Stimulated activated naive CD8-positive, alpha-beta T cell treated with anti-CD3 and anti-CD28 coated beads, Interleukin-15, Interleukin-2, amounts not matched to agents 100 U/mL and 50 U/mL, for 24 hours (primary cell): Measurements from ENCODE around the gene CRX.
A peak's percentile ranks its signal among the peaks of the same experiment; 100 is the strongest.
"Not testable (repeated sequence)": the region's sequence is repeated elsewhere in the genome, so short reads cannot be mapped to it uniquely, and the experiment has no call there.

Experiments used
- ATAC-seq: fragments of 150-1000 bp; cut with Tn5 transposase; one replicate; pipeline ENCODE4 v1.10.0; 2021
- DNase-seq: peaks from one replicate; pipeline ENCODE4 v3.0.0; 2021

CRX gene

DNA sequence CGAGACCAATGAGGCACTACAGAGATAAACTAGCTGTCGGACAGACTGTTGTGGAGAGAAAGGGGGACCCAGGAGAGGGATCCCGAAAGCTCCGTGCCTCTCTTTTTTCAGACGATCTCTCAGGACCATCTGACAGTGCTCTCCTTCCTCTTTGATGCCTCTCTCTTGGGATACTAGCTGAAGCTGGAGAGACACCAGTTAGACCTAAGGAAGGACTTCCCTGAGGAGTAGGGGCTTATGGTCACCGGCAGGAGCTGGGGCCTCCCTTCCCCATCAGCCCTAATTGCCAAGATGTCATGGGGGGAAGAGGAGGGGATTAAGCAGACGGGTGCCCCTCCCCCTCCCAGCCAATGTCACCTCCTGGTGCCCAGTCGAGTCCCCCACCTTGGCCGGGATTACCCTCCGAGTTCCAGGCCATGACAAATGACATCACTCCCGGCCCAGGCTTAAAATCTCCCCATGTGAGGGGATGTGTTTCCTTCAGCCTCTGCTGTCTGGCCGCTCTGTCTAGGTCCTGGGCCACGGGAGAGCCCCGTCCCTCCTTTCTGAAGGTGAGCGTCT is at the start of gene CRX:
TSS of gene CRX (plus strand) at position 478 of the 561 bp plus-strand sequence. CDS start 12,507 bp downstream, outside the sequence.
- ATAC-seq (no peak), DNase-seq (no peak)

DNA sequence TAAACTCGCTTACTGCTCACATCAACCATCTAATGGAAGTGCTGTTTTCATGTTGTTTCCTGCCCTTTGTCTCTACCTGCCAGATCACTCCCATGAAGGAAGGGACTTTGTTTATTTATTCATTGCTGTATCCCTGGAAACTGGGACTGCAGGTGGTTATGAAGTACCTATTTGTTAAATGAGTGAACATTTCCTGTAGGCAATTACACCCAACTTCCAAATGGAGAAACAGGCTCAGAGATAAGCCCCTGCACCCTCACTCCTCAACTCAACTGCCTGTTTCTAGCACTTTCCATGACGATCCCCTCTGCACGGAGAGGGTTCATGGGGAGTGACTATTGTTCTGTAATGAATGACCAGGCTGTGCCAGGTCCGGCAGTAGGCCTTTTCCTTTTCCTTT is 45.2 kb upstream of the CRX start:
- DNase-seq, result no peak
- ATAC-seq, result no peak

- not testable (repeated sequence) for DNase-seq, ATAC-seq
These were observed 44.3 kb upstream of the CRX start for GRCh38 chr19:47777245-47778048.

GRCh38 chr19:47778049-47778953 is 43.4 kb upstream of the CRX start, which contains the start of gene SELENOW:
SELENOW (plus strand) TSS chr19:47778703; CDS start chr19:47778786, 83 bp downstream.
- DNase-seq, result peak; percentile 86
- peak; percentile 96 for ATAC-seq

DNA sequence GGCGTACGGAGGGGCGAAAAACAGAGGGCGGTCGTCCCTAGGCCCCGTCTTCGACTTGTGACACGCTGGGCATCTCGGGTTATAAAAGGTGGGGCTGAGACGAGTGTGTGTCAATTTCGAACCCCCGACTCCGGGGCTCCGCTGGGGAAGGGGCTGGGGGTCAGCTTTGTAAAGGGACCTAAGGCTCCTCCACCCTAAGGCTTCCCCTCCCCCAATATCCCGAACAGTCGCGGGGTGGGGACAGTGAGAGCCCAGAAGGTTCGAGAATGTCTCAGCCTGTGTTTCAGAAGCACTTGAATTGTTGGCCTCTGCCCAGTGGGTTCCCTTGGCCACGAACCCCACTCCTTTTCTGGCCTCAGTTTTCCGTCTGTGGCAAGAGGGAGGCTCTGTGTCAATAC is 42.8 kb upstream of the CRX start:
- ATAC-seq (no peak), DNase-seq (peak; percentile 15)

DNA sequence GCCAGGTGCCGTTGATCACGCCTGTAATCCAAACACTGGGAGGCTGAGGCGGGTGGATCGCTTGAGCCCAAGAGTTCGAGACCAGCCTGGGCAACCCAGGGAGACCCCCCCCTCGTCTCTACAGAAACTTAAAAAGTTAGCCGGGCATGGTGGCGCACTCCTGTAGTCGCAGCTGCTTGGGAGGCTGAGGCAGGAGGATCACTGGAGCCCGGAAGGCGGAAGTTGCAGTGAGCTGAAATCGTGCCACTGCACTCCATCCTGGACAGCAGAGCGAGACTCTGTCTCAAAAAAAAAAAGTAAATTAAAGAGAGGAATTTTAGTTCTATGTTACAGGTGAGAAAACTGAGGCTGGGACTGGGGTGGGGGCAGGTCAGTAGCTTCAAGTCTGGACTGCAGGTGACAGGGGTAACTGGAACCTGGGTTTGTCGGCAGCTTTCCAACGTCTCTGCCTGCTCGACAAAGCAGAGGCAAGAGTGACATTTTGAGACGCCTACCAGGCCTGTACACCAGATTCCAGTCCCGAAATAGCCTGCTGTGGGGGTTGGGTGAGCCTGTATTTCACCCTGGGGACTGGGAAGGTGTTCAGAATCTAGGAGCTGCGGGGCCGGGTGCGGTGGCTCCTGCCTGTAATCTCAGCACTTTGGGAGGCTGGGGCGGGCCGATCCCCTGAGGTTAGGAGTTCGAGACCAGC is 42.1 kb upstream of the CRX start:
- ATAC-seq, result no peak
- no peak for DNase-seq

DNA sequence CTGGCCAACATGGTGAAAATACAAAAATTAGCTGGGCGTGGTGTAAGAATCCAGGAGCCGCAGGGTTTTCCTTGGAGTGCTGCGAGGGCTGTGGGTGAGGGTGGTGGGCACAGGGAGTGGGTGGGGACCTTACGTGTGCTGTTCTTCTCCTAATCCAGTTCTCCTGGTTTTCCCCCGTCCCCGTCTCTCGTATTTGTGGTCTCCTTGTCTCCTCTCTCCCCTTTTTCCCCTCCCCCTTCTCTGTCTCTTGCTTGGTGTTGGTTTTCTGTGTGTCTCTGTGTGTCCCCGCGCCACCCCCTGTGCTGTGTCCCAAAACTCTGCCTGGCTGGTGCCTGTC is 41.6 kb upstream of the CRX start:
- DNase-seq, result no peak

DNA sequence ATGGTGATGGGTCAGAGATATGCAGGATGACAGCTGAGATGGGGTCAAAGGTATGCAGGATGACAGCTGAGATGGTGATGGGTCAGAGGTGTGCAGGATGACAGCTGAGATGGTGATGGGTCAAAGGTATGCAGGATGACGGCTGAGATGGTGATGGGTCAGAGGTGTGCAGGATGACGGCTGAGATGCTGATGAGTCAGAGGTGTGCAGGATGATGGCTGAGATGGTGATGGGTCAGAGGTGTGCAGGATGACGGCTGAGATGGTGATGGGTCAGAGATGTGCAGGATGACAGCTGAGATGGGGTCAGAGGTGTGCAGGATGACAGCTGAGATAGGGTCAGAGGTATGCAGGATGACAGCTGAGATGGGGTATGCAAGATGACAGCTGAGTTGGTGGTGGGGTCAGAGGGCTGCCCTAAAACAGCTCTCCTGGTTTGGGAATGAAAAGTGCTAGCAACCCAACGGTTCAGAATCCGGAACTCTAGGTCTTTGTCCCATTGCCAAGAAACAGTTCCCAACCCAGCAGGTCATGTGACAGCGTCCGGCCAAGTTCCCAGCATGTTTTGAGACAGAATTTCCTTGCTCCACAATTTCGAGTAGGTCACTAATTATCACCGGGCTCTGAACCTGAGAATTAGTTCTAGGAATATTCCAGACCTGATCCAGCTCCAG is 40.0 kb upstream of the CRX start:
- DNase-seq (no peak), ATAC-seq (no peak)

More for the DNA sequence above, 41.6 kb upstream of the CRX start:
- ATAC-seq, result no peak

- no peak for DNase-seq
These were observed 35.2 kb upstream of the CRX start for GRCh38 chr19:47786566-47786965.

DNA sequence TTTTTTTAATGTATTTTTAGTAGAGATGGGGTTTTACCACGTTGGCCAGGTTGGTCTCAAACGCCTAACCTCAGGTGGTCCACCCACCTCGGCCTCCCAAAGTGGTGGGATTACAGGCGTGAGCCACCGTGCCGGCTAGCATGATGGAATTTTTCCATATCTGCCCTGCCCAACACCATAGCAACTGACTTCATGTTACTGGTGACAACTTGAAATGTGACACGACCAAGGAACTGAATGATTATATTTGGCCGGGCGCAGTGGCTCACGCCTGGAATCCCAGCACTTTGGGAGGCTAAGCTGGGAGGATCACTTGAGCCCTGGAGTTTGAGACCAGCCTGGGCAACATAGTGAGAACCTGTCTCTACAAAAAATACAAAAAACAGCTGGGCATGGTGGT is 34.4 kb upstream of the CRX start:
- ATAC-seq, DNase-seq: not testable (repeated sequence)

More at GRCh38 chr19:47786566-47786965, 35.2 kb upstream of the CRX start:
- ATAC-seq, result no peak

GRCh38 chr19:47789811-47790210 is 31.9 kb upstream of the CRX start:
- not testable (repeated sequence) for DNase-seq, ATAC-seq

DNA sequence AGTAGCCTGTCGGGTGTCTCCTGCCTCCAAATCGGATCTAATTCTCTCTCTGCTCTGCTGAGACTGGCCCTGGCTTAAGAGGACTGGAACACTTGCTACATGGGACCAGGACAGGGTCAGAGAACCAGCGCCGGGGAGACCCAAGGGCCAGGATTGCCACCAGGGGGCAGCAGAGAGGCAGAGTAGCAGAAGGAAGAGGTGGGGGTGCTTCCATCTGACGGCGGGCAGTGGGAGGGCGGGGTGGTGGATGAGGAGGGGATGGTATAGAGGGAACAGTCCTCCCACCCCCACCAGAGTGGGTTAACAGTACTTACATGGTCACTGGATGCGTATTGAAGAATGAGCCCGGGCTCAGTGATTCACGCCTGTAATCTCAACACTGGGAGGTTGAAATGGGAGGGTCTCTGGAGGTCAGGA is 31.3 kb upstream of the CRX start:
- DNase-seq (peak; percentile 95), ATAC-seq (peak; percentile 66)

GRCh38 chr19:47792616-47793015 is 29.1 kb upstream of the CRX start:
- no peak for ATAC-seq
- DNase-seq, result no peak

- DNase-seq (no peak), ATAC-seq (no peak)
These were observed 27.2 kb upstream of the CRX start for GRCh38 chr19:47794526-47794925.

DNA sequence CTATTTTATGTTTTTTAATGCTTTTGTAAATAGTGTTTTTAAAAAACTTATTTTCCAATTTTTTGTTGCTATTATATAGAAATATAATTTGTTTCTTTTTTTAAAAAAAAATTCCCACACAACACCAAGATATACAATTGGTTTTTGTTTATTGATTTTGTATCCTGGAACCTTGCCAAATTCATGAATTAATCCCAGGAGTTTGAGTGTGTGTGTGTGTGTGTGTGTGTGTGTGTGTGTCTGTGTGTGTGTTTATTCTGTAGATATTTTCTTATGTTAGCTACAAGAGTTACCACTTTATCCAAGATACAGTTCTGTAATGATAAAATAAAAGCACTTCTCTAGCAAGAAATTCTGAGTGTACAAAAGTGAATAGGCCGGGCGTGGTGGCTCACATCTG is 25.0 kb upstream of the CRX start:
- DNase-seq, result no peak
- ATAC-seq, result no peak

- DNase-seq (no peak), ATAC-seq (no peak)
These were observed 23.5 kb upstream of the CRX start for GRCh38 chr19:47797996-47798903.

GRCh38 chr19:47798904-47799266 is 22.9 kb upstream of the CRX start:
- ATAC-seq (no peak), DNase-seq (no peak)

DNA sequence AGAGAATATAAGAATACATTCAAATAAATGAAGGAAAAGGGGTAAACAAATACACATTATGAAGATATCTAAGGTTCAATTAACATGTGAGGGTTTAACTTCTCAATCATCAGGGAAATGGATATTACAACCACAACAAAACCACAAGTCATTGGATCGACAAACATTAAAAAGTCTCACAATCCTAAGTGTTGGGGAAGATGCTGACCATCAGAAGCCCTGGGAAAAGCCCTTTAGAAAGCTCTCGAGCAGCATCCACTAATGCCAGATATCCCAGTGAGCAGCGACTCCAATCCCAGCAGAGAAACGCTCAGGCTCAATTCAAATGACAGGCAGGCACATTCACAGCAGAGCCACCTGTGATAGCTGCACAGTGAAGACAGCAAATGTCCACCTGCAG is 20.5 kb upstream of the CRX start:
- ATAC-seq (no peak), DNase-seq (no peak)

GRCh38 chr19:47802521-47803043 is 19.2 kb upstream of the CRX start:
- ATAC-seq, result no peak
- DNase-seq, result no peak

- not testable (repeated sequence) for ATAC-seq, DNase-seq
These were observed 18.6 kb upstream of the CRX start for GRCh38 chr19:47803148-47803547.
